Measurements from ENCODE around the gene TPCN2.

TPCN2 gene

GRCh38 chr11:69027704-69028372 is 20.9 kb upstream of the TPCN2 start:
- no peak overlapping the region for H3K27ac ChIP-seq (ENCODE audit: low read length)
- H3K4me1 ChIP-seq (ENCODE audit: insufficient read depth, low read length), result no peaks in the 10 kb centered on the region
- H3K4me3 ChIP-seq (ENCODE audit: low read depth in 1 of 2, low read length in 2 of 2), result no peak overlapping the region
- DNase-seq (no peak), ATAC-seq (ENCODE audit: insufficient read depth, low read depth) (no peak)
- H3K9me3 ChIP-seq (ENCODE audit: insufficient read depth, low read length, severe bottlenecking), result no peaks in the 10 kb centered on the region
- TF ChIP-seq CTCF (IDR thresholded peaks at IDR 0.05; ENCODE audit: borderline replicate concordance, extremely low read depth, low read length, poor library complexity, severe bottlenecking) (no peak), EZH2 (IDR thresholded peaks at IDR 0.05; ENCODE audit: borderline replicate concordance, low read depth, low read length, severe bottlenecking) (no peak)
- no peaks in the 10 kb centered on the region for H3K79me2 ChIP-seq (ENCODE audit: insufficient read depth, low read length)
- no peak overlapping the region for H2AFZ ChIP-seq (ENCODE audit: low read depth, low read length)
- H3K36me3 ChIP-seq (ENCODE audit: insufficient read depth, low read length), result no peaks in the 10 kb centered on the region
- H3K27me3 ChIP-seq (ENCODE audit: insufficient read depth, low read length, poor library complexity), result no peaks in the 10 kb centered on the region
- no peaks in the 10 kb centered on the region for H4K20me1 ChIP-seq (ENCODE audit: insufficient read depth, low read length)
- H3K9ac ChIP-seq (ENCODE audit: low read depth, low read length), result no peak overlapping the region
- no peak overlapping the region for H3K4me2 ChIP-seq (ENCODE audit: insufficient read depth, low read length)

GRCh38 chr11:69030301-69030700 is 18.4 kb upstream of the TPCN2 start:
- no peak for ATAC-seq (ENCODE audit: insufficient read depth, low read depth)
- Histone ChIP-seq H2AFZ (ENCODE audit: low read depth, low read length) (no peak overlapping the region), H3K4me2 (ENCODE audit: insufficient read depth, low read length) (no peak overlapping the region), H3K27ac (ENCODE audit: low read length) (no peak overlapping the region), H3K9ac (ENCODE audit: low read depth, low read length) (no peak overlapping the region), H4K20me1 (ENCODE audit: insufficient read depth, low read length) (no peaks in the 10 kb centered on the region), H3K36me3 (ENCODE audit: insufficient read depth, low read length) (no peaks in the 10 kb centered on the region), H3K79me2 (ENCODE audit: insufficient read depth, low read length) (no peaks in the 10 kb centered on the region), H3K4me1 (ENCODE audit: insufficient read depth, low read length) (no peaks in the 10 kb centered on the region), H3K4me3 (ENCODE audit: low read depth in 1 of 2, low read length in 2 of 2) (no peak overlapping the region), H3K27me3 (ENCODE audit: insufficient read depth, low read length, poor library complexity) (no peaks in the 10 kb centered on the region), H3K9me3 (ENCODE audit: insufficient read depth, low read length, severe bottlenecking) (no peaks in the 10 kb centered on the region)
- DNase-seq, result no peak
- no peak for TF ChIP-seq EZH2 (IDR thresholded peaks at IDR 0.05; ENCODE audit: borderline replicate concordance, low read depth, low read length, severe bottlenecking)
- TF ChIP-seq CTCF (IDR thresholded peaks at IDR 0.05; ENCODE audit: borderline replicate concordance, extremely low read depth, low read length, poor library complexity, severe bottlenecking), result no peak

GRCh38 chr11:69032833-69033232 is 15.9 kb upstream of the TPCN2 start:
- H3K4me2 ChIP-seq (ENCODE audit: insufficient read depth, low read length), result no peak overlapping the region
- no peak for ATAC-seq (ENCODE audit: insufficient read depth, low read depth)
- no peak for TF ChIP-seq EZH2 (IDR thresholded peaks at IDR 0.05; ENCODE audit: borderline replicate concordance, low read depth, low read length, severe bottlenecking)
- TF ChIP-seq CTCF (IDR thresholded peaks at IDR 0.05; ENCODE audit: borderline replicate concordance, extremely low read depth, low read length, poor library complexity, severe bottlenecking), result no peak

More at GRCh38 chr11:69032833-69033232, 15.9 kb upstream of the TPCN2 start:
- Histone ChIP-seq H3K27ac (ENCODE audit: low read length) (no peak overlapping the region), H3K36me3 (ENCODE audit: insufficient read depth, low read length) (no peaks in the 10 kb centered on the region), H2AFZ (ENCODE audit: low read depth, low read length) (no peak overlapping the region), H3K9ac (ENCODE audit: low read depth, low read length) (no peak overlapping the region), H3K27me3 (ENCODE audit: insufficient read depth, low read length, poor library complexity) (peaks cover 3% of the 10 kb centered on the region), H3K79me2 (ENCODE audit: insufficient read depth, low read length) (no peaks in the 10 kb centered on the region), H3K4me1 (ENCODE audit: insufficient read depth, low read length) (no peaks in the 10 kb centered on the region), H3K9me3 (ENCODE audit: insufficient read depth, low read length, severe bottlenecking) (no peaks in the 10 kb centered on the region), H3K4me3 (ENCODE audit: low read depth in 1 of 2, low read length in 2 of 2) (no peak overlapping the region), H4K20me1 (ENCODE audit: insufficient read depth, low read length) (no peaks in the 10 kb centered on the region)
- DNase-seq, result no peak

Measured in DND-41 (cell line).